Fibroblast of lung (primary cell): ENCODE measurements around the gene TLE2.

Experiments
- EZH2 ChIP-seq: IDR thresholded peaks from 2 replicates; pipeline ENCODE4 v1.5.1; 2012; ENCODE audit warnings: low read length, control low read depth, mild to moderate bottlenecking; ENCODE audit errors: missing control alignments
- TF ChIP-seq, protein P1 (sequence below), 2 donors: IDR thresholded peaks in 1 of 2; conservative IDR thresholded peaks in 1 of 2; 1 replicate in 1 of 2; 2 replicates in 1 of 2; pipeline ENCODE4 v1.5.1; 2011 to 2012; ENCODE audit warnings: low read length in 2 of 2, control low read depth in 1 of 2, inconsistent platforms in 1 of 2, low read depth in 1 of 2, mild to moderate bottlenecking in 1 of 2

DNA sequence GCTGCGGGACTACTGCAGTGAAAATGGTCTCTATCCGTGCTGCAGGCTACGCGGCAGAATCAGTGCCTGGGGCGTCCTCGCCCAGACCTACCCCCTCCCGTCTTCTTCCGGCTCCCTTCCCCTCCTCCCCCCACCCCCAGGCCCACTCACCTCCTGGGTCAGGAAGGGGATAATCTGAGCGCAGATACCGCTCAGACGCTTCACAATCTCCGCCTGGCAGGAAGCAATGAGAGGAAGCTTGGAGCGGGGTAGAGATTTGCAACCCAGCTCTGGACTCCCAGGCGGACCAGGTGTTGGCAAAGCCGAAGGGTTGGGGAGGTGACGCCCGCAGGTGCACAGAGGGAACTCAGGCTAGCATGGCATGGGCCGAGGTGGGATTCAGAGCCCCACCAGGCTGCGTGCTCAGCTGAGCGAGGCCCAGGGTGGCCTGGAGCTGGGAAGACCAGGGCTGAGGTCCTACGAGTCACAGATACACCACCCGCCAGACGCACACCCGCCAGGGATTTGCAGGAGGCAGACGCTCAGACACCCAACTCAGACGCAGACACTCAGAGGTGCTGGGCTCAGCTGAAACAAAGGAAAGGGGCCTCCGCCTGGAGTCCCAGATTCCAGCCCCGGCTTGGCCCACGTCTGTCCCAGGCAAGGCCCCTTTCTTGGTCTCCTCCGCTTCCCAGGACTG is 4.1 kb downstream of the TLE2 start:
- TF ChIP-seq, protein P1, sequence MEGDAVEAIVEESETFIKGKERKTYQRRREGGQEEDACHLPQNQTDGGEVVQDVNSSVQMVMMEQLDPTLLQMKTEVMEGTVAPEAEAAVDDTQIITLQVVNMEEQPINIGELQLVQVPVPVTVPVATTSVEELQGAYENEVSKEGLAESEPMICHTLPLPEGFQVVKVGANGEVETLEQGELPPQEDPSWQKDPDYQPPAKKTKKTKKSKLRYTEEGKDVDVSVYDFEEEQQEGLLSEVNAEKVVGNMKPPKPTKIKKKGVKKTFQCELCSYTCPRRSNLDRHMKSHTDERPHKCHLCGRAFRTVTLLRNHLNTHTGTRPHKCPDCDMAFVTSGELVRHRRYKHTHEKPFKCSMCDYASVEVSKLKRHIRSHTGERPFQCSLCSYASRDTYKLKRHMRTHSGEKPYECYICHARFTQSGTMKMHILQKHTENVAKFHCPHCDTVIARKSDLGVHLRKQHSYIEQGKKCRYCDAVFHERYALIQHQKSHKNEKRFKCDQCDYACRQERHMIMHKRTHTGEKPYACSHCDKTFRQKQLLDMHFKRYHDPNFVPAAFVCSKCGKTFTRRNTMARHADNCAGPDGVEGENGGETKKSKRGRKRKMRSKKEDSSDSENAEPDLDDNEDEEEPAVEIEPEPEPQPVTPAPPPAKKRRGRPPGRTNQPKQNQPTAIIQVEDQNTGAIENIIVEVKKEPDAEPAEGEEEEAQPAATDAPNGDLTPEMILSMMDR (conservative IDR thresholded peaks at IDR 0.05 in 1 of 2, IDR thresholded peaks at IDR 0.05 in 1 of 2; ENCODE audit: low read depth in 1 of 2, low read length in 2 of 2): no peak
- TF ChIP-seq EZH2: no peak
